ENCODE results near the gene ANP32A. TPM values are rescaled to one million over a fixed set of nuclear protein-coding genes. Genes with fewer than 3 reads are reported as not detected.

ANP32A gene
- total RNA-seq, 1 experiment from 2014 or later, result 220 TPM

DNA sequence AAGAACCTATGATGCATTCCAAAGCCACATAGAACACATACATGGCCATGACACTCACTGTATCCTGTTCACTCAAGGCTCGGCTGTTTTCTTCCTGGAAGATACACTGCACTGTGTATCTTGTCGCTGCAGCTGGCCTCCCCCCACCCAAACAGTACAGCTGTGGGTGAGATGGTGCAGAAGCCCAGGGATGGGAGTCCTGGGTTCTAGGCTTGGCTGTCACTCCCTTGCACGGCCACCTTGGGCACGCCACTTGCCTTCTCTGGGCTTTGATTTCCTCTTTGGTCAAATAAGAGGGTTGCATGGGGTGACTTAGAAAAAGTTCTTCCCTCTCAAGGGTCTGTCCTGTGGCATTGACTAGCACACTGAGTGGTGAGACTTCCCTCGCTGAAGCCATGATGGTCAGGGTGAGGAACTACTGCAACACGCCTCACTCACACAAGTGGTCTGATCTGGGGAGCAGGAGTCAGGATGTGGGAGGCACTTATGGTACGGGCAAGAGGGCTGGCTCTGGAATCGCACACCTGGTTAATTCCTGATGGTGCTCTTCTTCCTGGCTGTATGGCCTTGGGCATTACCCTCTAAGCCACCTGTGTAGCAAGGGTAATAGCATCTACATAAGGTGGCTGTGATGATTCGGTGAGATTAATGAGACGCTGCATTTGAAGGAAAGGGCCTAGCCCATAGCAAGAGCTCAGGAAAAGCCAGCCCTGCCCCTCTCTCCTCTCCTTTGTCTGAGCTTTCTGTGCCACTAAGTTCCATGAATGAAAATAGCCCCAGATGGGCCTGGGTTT, 44.0 kb downstream of the ANP32A start:
- no peak overlapping the region for H3K9ac ChIP-seq (ENCODE audit: low read length)
- POLR2A ChIA-PET, result no interaction called here
- CTCF ChIA-PET, result no interaction called here
- H3K27me3 ChIP-seq (ENCODE audit: insufficient read depth, low read length), result no peaks in the 10 kb centered on the region
- BruUV-seq (replicated peaks), result no TSS peak
- no peak overlapping the region for H2AFZ ChIP-seq (ENCODE audit: low read depth, low read length, poor library complexity, severe bottlenecking)
- no peaks in the 10 kb centered on the region for H3K9me3 ChIP-seq (ENCODE audit: control insufficient read depth in 1 of 2, insufficient read depth in 1 of 2, low read depth in 1 of 2, low read length in 2 of 2)
- DNase-seq (ENCODE audit: low read depth, low spot score), result no peak
- 0 out of 2 replicates have a peak, but pooled peaks have one; percentile 26 for ATAC-seq
- H3K79me2 ChIP-seq (ENCODE audit: insufficient read depth, low read length), result no peaks in the 10 kb centered on the region
- no peaks in the 10 kb centered on the region for H3K9me2 ChIP-seq (ENCODE audit: insufficient read depth)
- intact Hi-C loops (cut with micrococcal nuclease), result no loop called here
- H4K20me1 ChIP-seq (ENCODE audit: insufficient read depth), result no peaks in the 10 kb centered on the region
- peaks cover 19% of the 10 kb centered on the region in 2 experiments; a peak in 3 of 4 replicates for H3K36me3 ChIP-seq (ENCODE audit: control insufficient read depth in 1 of 2, insufficient read depth in 2 of 2, low read length in 2 of 2)
- H3K27ac ChIP-seq (ENCODE audit: low read depth, low read length), result no peak overlapping the region
- H3K4me1 ChIP-seq (ENCODE audit: control insufficient read depth in 1 of 2, insufficient read depth in 2 of 2, low read length in 2 of 2), result no peaks in the 10 kb centered on the region
- H3K4me3 ChIP-seq (replicated peaks in 1 of 2; ENCODE audit: low read depth in 1 of 2, low read length in 2 of 2), result no peak overlapping the region
- H3K4me2 ChIP-seq (ENCODE audit: low read length), result no peak overlapping the region
- no peak for TF ChIP-seq SIN3A (IDR thresholded peaks at IDR 0.05; ENCODE audit: low read depth)
- no peak for TF ChIP-seq POLR2AphosphoS5 (IDR thresholded peaks at IDR 0.05; ENCODE audit: low read depth, low read length)
- TF ChIP-seq FOSL1 (IDR thresholded peaks at IDR 0.05; ENCODE audit: low read depth), result no peak
- TF ChIP-seq EZH2phosphoT487 (IDR thresholded peaks at IDR 0.05; ENCODE audit: borderline replicate concordance), result no peak
- no peak for TF ChIP-seq EZH2 (IDR thresholded peaks at IDR 0.05)
- no peak for TF ChIP-seq EGR1 (IDR thresholded peaks at IDR 0.05; ENCODE audit: low read depth)
- no peak for TF ChIP-seq CEBPB (IDR thresholded peaks at IDR 0.05; ENCODE audit: low read depth)
- no peak for TF ChIP-seq REST (IDR thresholded peaks at IDR 0.05; ENCODE audit: low read depth)
- no peak for TF ChIP-seq JUND (IDR thresholded peaks at IDR 0.05)
- no peak for TF ChIP-seq TCF7L2 (IDR thresholded peaks at IDR 0.05; ENCODE audit: borderline replicate concordance, extremely low read depth, insufficient read depth, insufficient read length)
- no peak for TF ChIP-seq ZNF274 (IDR thresholded peaks at IDR 0.05; ENCODE audit: low read depth, low read length)
- TF ChIP-seq, protein P1, sequence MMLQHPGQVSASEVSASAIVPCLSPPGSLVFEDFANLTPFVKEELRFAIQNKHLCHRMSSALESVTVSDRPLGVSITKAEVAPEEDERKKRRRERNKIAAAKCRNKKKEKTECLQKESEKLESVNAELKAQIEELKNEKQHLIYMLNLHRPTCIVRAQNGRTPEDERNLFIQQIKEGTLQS (IDR thresholded peaks at IDR 0.05), result no peak
- no peak for TF ChIP-seq RAD21 (IDR thresholded peaks at IDR 0.05; ENCODE audit: low read depth)
- TF ChIP-seq POLR2A (IDR thresholded peaks at IDR 0.05; ENCODE audit: borderline replicate concordance, extremely low read depth, insufficient read depth, insufficient read length), result no peak
- no peak for TF ChIP-seq ZFX (IDR thresholded peaks at IDR 0.05)
- no peak for TF ChIP-seq SP1 (IDR thresholded peaks at IDR 0.05; ENCODE audit: low read depth)
- RAD21 ChIA-PET (ENCODE audit: low non-redundant PET in 1 of 2, low total read pairs in 2 of 2, uncharacterized antibody in 2 of 2, unreplicated experiment in 2 of 2), result no interaction called here
